ENCODE results near the gene MORN1. TPM values are rescaled to one million over a fixed set of nuclear protein-coding genes. Genes with fewer than 3 reads are reported as not detected.

MORN1 gene
- total and polyA plus RNA-seq, 2 donors (not counting 3 experiments of a cell fraction or from before 2014, with no cell fraction given), result 4.3 to 6.4 TPM

DNA sequence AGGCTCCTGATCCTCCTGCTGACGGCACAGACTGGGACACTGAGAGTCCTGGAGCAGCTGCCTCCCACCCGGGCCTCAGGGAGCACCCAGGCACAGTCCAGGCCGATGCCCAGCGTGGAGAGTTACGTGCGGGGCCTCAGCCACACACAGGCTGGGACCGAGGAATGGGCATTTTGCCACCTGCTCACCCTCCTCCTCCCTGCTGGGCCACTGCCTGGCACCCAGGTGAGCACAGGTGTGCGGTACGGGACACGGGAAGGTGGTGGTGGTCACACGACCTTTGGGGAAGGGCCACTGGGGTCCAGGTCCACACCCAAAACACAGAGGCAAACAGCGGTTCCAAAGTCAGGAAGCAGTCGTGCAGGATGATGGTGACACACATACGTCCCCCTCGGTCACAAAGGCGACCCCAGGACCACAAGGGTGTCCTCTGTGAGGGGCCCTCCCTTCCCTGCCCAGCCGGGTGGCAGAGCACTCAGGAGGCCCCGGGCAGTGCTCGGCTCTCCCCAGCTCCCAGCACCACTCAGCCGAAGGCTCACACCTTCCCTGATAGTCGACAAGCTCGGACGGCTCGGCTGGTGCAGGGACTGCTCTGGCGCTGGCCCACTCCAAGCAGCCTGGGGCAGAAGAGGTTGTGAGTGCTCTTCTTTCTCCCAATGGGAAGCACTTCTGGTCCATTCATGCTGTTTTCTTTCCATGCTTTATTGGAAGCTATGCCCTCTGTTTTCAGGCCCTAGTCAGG lies 14.3 kb downstream of the MORN1 start:
- Histone ChIP-seq H3K4me2 (ENCODE audit: insufficient read depth, low read length) (no peak overlapping the region), H2AFZ (ENCODE audit: low read depth, low read length) (no peak overlapping the region), H3K9ac (replicated peaks; ENCODE audit: extremely low read depth, insufficient read depth, low read length) (no peak overlapping the region), H3K27me3 (ENCODE audit: control insufficient read depth in 2 of 2, insufficient read depth in 2 of 2, low read length in 2 of 2) (no peaks in the 10 kb centered on the region), H3K79me2 (ENCODE audit: control insufficient read depth, insufficient read depth, low read length) (no peaks in the 10 kb centered on the region), H3K9me1 (replicated peaks; ENCODE audit: control insufficient read depth, extremely low read depth, insufficient read depth, low read length) (no peaks in the 10 kb centered on the region), H3K27ac (ENCODE audit: insufficient read depth, low read depth, low read length) (no peak overlapping the region), H4K20me1 (replicated peaks; ENCODE audit: control insufficient read depth, extremely low read depth, insufficient read depth, low read length) (no peaks in the 10 kb centered on the region), H3K4me3 (replicated peaks in 1 of 3; ENCODE audit: insufficient read depth in 1 of 3, low read depth in 1 of 3, low read length in 3 of 3) (no peak overlapping the region), H3K36me3 (ENCODE audit: control insufficient read depth in 2 of 2, extremely low read depth in 1 of 2, insufficient read depth in 2 of 2, low read length in 2 of 2) (no peaks in the 10 kb centered on the region), H3K9me3 (replicated peaks; ENCODE audit: control insufficient read depth, insufficient read depth, low read length) (no peaks in the 10 kb centered on the region), H3K4me1 (ENCODE audit: control insufficient read depth, extremely low read depth, insufficient read depth, low read length) (no peaks in the 10 kb centered on the region)
- dilution Hi-C loops (cut with MboI; ENCODE audit: extremely low pct_ligation_motif_present, low sequenced_read_pairs) (loop anchor here (10.0 kb wide), 1 partner anchor 182 kb away; the partner anchor contains the start of gene FAAP20), intact Hi-C loops (cut with micrococcal nuclease) (no loop called here)
- ChIA-PET CTCF (interaction anchor here (2.9 to 3.2 kb wide), 2 partner anchors 65 to 182 kb away, joined by 7 to 16 read pairs; partner anchors contain the start of gene FAAP20), POLR2A (no interaction called here)
- TF ChIP-seq, protein P1, sequence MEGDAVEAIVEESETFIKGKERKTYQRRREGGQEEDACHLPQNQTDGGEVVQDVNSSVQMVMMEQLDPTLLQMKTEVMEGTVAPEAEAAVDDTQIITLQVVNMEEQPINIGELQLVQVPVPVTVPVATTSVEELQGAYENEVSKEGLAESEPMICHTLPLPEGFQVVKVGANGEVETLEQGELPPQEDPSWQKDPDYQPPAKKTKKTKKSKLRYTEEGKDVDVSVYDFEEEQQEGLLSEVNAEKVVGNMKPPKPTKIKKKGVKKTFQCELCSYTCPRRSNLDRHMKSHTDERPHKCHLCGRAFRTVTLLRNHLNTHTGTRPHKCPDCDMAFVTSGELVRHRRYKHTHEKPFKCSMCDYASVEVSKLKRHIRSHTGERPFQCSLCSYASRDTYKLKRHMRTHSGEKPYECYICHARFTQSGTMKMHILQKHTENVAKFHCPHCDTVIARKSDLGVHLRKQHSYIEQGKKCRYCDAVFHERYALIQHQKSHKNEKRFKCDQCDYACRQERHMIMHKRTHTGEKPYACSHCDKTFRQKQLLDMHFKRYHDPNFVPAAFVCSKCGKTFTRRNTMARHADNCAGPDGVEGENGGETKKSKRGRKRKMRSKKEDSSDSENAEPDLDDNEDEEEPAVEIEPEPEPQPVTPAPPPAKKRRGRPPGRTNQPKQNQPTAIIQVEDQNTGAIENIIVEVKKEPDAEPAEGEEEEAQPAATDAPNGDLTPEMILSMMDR (IDR thresholded peaks at IDR 0.05; ENCODE audit: extremely low read depth in 1 of 2, insufficient read depth in 1 of 2, low read depth in 1 of 2, low read length in 2 of 2), result no peak
- TF ChIP-seq MYC (IDR thresholded peaks at IDR 0.05; ENCODE audit: low read depth, low read length) (no peak), FOS (IDR thresholded peaks at IDR 0.05; ENCODE audit: borderline replicate concordance, insufficient read depth, low read length) (no peak), POLR2A (IDR thresholded peaks at IDR 0.05; ENCODE audit: low read depth, low read length) (no peak), EZH2 (IDR thresholded peaks at IDR 0.05; ENCODE audit: borderline replicate concordance, low read depth, low read length, severe bottlenecking) (no peak), JUN (IDR thresholded peaks at IDR 0.05; ENCODE audit: borderline replicate concordance, insufficient read depth, insufficient read length, low read depth) (no peak), POLR2AphosphoS5 (IDR thresholded peaks at IDR 0.05; ENCODE audit: insufficient read depth, low read depth, low read length) (no peak)
- TF ChIP-seq, protein P2, sequence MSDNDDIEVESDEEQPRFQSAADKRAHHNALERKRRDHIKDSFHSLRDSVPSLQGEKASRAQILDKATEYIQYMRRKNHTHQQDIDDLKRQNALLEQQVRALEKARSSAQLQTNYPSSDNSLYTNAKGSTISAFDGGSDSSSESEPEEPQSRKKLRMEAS (IDR thresholded peaks at IDR 0.05; ENCODE audit: insufficient read depth, insufficient read length), result no peak
- BruUV-seq (replicated peaks), result no TSS peak
- no peak for DNase-seq (ENCODE audit: low read depth, low spot score)
- no peak for FAIRE-seq
